ENCODE measurements around the gene ATP5IF1.

ATP5IF1 gene

DNA sequence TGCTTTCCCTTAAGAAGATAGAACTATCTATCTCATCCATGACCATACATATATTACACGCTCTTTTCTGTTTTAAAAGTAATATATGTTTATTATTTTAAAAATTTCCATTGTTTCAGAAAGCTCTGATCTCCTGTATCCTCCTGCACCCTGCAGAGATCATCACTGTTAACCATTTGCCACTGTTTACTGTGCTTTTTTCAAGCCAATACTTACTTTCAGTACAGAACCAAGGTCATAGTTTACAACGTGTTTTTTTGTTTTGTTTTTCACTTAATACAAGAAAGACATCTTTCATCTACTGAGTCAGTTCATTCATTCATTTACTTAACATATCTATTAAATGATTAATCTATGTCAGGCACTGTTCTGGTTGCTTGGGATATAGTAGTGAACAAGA is 33.6 kb downstream of the ATP5IF1 start:
- DNase-seq: no peak

DNA sequence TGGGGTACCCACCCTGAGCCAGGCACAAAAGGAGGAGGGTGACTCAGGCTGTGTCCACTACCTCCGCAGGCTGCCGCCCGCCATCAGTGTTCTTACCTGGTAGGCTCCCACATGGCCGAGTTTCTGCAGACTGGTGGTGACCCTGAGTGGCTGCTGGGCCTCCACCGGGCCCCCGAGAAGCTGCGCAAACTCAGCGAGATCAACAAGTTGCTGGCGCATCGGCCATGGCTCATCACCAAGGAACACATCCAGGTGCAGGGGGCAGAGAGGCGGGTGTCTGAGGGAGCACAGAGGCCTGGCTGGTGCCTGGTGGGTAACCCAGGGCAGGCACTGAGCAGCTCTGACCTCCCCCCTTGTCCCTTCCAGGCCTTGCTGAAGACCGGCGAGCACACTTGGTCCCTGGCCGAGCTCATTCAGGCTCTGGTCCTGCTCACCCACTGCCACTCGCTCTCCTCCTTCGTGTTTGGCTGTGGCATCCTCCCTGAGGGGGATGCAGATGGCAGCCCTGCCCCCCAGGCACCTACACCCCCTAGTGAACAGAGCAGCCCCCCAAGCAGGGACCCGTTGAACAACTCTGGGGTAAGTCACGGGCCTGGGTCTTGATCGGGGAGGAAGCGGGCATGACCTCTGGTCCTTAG is 36.4 kb downstream of the ATP5IF1 start:
- DNase-seq: no peak

DNA sequence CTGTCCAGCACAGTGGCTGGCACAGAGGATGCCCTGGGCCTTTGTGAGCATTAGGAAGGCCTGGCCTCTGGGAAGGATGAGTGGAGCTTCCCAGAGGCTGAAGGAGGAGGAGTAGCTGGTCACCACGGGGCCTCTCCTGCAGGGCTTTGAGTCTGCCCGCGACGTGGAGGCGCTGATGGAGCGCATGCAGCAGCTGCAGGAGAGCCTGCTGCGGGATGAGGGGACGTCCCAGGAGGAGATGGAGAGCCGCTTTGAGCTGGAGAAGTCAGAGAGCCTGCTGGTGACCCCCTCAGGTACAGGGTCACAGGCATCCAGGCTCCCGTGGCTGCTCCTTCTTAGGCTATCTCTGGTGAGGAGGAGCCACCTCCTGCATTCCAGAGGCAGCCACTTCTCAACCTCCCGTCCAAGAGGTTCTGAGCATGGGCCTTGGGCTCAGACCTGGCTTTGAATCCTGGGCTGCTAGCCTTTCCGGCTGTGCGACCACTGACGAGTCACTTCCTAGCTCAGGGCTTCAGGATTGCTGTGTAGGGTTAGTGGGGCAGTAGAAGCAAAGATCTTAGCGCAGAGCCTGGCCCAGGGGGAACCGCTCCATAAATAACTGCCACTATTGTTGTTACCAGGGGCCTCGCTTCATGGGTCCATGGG is 37.4 kb downstream of the ATP5IF1 start:
- DNase-seq: no peak

DNA sequence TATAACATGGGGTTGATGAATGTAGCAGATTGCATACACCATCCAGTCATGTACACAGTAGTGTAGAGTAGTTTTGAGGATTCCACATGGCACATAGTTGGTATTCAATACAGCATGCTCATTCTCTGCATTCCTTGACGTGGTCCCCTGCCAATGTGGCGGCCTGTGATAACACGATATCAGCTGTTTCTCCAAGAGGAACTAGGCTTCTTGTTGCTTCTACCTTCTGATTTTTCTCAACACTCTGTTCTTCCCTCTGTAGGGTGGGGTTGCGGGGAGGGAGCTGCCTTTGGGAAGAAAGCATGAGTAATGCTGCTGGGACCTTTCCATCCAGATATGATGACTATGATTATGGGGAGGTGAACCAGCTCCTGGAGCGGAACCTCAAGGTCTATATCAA is 42.8 kb downstream of the ATP5IF1 start:
- DNase-seq: no peak

DNA sequence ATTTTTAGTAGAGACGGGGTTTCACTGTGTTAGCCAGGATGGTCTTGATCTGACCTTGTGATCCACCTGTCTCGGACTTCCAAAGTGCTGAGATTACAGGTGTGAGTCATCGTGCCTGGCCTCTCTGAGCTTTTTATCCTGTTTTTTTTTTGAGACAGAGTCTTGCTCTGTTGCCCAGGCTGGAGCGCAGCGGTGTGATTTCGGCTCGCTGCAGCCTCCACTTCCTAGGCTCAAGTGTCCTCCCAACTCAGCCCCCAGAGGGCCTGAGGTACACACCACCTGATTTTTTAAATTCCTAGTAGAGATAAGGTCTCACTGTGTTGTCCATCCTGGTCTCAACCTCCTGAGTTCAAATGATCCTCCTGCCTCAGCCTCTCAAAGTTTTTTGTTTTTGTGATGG is 43.8 kb downstream of the ATP5IF1 start:
- DNase-seq: no peak

DNA sequence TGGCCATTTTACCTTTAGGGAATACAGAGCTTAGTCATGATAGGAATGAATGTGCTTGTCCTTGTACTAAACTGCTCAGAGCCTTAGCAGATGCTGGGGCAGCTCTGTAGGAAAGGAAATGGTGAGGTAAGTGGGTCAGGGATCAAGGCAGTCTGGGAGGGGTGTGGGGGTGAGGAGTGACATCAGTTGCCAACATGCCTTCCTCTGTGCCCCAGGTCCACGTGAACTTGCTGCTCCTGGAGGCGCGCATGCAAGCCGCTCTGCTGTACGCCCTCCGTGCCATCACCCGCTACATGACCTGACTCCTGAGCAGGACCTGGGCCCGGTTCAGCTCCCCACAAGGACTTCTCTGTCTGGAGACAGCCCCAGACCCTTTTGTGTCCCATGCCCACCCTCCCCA is 44.6 kb downstream of the ATP5IF1 start:
- DNase-seq: no peak

DNA sequence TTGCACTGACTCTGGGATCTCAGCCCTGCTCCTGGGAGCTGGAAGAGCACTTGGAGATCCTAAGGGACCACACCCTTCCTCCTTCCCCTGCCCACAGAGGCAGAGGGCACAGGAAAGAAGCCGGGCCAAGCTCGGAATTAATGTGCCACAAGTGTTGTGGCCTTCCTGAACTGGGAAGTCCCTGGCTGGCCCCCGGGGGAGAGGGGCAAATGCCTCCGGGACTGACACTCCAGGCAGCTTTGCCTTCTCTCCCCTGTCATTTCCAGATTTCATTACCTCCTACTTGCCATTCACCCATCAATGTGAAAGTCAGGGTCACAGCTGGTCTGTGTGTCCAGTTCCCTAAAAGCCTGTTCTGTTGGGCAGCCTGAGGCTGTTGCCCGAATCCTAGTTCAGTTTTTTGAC is 45.1 kb downstream of the ATP5IF1 start:
- no peak for DNase-seq

DNA sequence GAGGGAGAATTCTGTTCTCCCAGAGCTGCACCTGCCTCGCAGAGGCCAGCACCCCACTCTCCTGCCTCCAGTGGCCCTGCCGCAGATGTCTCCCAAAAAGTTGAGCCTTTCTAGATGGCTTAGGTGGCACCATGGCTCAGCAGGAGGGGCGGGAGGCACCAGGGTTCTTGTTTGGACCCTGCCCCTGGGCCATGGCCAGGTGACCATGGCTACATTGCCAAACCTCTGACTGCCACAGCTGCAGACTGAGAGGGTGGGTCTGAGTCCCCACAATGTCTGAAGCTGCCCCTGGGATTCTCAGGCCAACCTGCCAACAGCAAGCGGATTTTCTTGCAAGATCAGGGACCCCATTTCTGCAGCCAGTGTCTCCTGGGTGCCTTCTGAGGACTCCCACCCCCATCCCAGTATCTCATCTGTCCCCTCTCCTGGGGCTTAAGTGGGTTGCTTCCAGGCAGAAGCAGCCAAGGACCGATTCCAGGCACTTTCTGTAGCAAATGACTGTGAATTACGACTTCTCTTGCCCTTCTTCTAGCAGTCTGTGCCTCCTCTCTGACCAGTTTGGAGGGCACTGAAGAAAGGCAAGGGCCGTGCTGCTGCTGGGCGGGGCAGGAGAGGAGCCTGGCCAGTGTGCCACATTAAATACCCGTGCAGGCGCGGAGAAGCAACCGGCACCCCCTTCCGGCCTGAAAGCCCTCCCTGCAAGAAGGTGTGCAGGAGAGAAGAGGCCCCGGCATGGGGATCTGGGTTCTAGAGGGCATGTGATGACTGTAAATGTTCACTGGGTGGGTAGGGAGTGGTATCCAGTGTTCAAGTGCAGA is 45.9 kb downstream of the ATP5IF1 start:
- DNase-seq: no peak

DNA sequence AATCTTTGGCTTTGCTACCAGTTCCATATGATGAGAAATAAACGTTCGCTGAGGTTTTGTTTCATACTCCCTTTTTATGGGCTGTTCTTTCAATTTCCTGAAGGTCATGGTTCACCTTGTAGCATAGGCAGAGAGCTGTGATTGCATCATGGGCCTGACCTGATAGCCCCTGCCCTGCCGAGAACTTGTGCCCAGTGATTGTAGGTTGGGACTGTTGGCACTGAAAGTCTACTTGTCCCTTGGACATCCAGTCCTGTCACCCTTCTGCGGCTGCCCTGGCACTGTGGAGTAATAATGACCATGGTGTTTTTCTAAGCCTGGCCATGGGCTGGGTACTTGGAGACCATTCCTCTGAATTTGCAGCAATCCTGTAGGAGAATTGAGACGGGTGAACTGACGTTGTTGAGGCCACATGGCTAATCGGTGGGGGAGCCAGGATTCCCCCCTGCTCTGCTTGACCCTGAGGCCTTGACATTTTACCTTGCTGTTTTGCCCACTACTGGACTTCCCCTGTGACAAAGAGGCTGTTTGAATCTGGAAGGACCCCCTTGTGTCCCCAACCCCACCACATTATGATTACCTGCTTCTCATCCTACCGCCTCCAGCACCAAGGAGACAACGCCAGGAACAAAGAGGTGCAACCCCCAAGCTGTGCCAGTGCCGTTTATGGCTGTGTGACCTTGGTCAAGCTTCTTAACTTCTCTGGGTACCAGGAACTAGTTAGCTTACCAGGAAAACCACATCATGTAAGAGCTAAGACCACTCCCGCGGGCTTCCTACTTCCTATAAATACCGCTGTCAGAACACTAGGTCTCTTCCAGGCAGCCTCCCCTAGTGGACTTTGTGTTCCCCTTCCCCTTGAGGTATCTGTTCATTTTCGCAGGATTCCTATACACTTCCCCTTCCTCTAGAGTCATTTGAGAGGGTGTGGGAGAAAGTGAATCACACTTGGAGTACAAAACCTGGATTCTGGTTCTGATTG is 46.8 kb downstream of the ATP5IF1 start:
- no peak for DNase-seq

DNA sequence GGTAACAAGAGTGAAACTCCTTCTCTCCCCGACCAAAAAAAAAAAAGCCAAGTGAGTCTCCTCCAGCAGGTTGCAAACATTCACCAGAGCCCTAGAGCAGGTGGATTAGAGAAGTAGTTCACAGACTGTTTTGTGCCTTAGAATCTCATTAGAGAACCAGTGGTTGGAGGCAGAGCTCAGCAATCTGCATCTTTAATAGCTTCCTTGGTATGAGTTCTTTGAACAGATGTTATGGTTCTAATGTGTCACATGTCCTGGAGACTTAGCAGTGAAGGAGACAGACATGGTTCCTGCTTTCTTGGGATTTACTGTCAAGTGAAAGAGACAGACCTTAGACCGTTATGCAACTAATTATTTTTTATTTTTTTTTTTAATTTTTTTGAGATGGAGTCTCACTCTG is 50.2 kb downstream of the ATP5IF1 start:
- DNase-seq: no peak
